Cardiac muscle cell (in vitro differentiated cells and primary cell): ENCODE data around the gene IGFBP6. TPM values are rescaled to one million over a fixed set of nuclear protein-coding genes. Genes with fewer than 3 reads are reported as not detected.
A peak's percentile ranks its signal among the peaks of the same experiment; 100 is the strongest.

Source experiments
- DNase-seq, 2 donors: peaks; one replicate each; pipeline versions ENCODE4 v3.0.0 to v3.0.0-alpha.2; 2010 to 2017; ENCODE audit warnings: low read depth in 1 of 2, low spot score in 1 of 2
- H3K27ac ChIP-seq: fragments of 200-600 bp; sonication (generic); 2 replicates; pipeline ENCODE4 v1.5.1; 2016
- H3K27me3 ChIP-seq: fragments of 200-600 bp; sonication (generic); 2 replicates; pipeline ENCODE4 v1.6.0; 2016; ENCODE audit warnings: control low read depth
- H3K36me3 ChIP-seq: fragments of 200-600 bp; sonication (generic); 2 replicates; pipeline ENCODE4 v1.5.1; 2016; ENCODE audit warnings: control low read depth
- H3K4me1 ChIP-seq: fragments of 200-600 bp; sonication (generic); 2 replicates; pipeline ENCODE4 v1.8.1; 2017; ENCODE audit warnings: low read depth, mild to moderate bottlenecking, mixed run types
- H3K4me3 ChIP-seq: fragments of 200-600 bp; sonication (generic); 2 replicates; pipeline ENCODE4 v1.5.1; 2016; ENCODE audit warnings: mild to moderate bottlenecking
- H3K9me3 ChIP-seq: fragments of 200-600 bp; sonication (generic); 2 replicates; pipeline ENCODE4 v1.5.1; 2017; ENCODE audit warnings: low read depth, mild to moderate bottlenecking, control low read depth
- polyA plus RNA-seq: library from polyadenylated mRNA; unstranded; fragments of >200 nt; fragmentation: Nextera tagmentation; extraction: Ambion mirVana; gene quantifications from 2 replicates; pipeline ENCODE4 v1.2.1, GENCODE V29; 2016
- total RNA-seq: library from RNA; depleted of rRNA; stranded (reverse); fragments of >200 nt; gene quantifications from 2 replicates; pipeline ENCODE4 v1.2.3, GENCODE V29; 2016
- TF ChIP-seq, protein P1 (sequence below): IDR thresholded peaks from 2 replicates; pipeline ENCODE4 v1.5.1; 2012; ENCODE audit warnings: low read depth, mild to moderate bottlenecking, low read length

Gene IGFBP6
- total and polyA plus RNA-seq, 2 experiments from 2014 or later = 58.9 to 109 TPM

GRCh38 chr12:53074283-53074998 lies 23.0 kb upstream of the IGFBP6 start:
- no peak overlapping the region for H3K27ac ChIP-seq
- no peaks in the 10 kb centered on the region for H3K27me3 ChIP-seq
- H3K36me3 ChIP-seq = peaks cover 3% of the 10 kb centered on the region
- H3K4me1 ChIP-seq = peaks cover 57% of the 10 kb centered on the region
- TF ChIP-seq, protein P1, sequence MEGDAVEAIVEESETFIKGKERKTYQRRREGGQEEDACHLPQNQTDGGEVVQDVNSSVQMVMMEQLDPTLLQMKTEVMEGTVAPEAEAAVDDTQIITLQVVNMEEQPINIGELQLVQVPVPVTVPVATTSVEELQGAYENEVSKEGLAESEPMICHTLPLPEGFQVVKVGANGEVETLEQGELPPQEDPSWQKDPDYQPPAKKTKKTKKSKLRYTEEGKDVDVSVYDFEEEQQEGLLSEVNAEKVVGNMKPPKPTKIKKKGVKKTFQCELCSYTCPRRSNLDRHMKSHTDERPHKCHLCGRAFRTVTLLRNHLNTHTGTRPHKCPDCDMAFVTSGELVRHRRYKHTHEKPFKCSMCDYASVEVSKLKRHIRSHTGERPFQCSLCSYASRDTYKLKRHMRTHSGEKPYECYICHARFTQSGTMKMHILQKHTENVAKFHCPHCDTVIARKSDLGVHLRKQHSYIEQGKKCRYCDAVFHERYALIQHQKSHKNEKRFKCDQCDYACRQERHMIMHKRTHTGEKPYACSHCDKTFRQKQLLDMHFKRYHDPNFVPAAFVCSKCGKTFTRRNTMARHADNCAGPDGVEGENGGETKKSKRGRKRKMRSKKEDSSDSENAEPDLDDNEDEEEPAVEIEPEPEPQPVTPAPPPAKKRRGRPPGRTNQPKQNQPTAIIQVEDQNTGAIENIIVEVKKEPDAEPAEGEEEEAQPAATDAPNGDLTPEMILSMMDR = no peak
- no peak for DNase-seq
- H3K9me3 ChIP-seq = no peaks in the 10 kb centered on the region
- H3K4me3 ChIP-seq = no peak overlapping the region

DNA sequence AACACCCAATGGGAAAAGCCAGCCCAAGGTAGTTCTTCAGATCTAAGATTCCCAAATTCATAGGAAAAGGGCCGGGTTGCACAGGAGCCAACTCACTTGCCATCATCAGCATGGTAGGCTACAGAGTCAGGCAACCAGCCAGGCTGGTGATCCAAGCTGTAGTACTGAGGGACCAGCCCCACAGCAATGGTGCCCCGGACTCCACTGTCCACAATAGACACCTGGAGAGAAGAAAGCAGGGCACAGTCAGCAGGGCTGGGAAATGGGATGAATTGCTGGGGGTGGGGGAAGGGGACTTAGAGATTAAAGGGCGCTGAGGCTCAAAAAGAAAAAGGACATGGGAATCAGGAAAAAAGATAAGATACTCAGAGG lies 22.5 kb upstream of the IGFBP6 start:
- no peak for DNase-seq
- no peaks in the 10 kb centered on the region for H3K27me3 ChIP-seq
- H3K36me3 ChIP-seq = peaks cover 3% of the 10 kb centered on the region
- peaks cover 55% of the 10 kb centered on the region for H3K4me1 ChIP-seq
- H3K9me3 ChIP-seq = no peaks in the 10 kb centered on the region
- H3K4me3 ChIP-seq = no peak overlapping the region
- TF ChIP-seq, protein P1 = no peak
- H3K27ac ChIP-seq = no peak overlapping the region

DNA sequence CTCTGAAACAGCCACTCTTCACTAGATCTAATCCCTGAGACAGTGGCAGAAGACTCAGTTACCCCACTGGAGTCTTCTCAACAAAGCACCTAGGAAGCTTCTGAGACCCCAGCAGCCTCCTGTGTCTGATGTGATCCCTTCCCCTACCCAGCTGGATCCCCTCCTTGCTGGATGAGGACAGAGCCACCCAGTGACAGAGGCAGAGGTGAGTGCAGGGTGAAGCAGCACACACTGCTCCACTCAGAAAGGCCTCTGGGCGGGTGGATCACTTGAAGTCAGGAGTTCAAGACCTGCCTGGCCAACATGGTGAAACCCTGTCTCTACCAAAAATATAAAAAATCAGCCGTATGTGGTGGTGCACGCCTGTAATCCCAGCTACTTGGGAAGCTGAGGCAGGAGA lies 21.0 kb upstream of the IGFBP6 start:
- no peak for DNase-seq
- no peaks in the 10 kb centered on the region for H3K27me3 ChIP-seq
- H3K36me3 ChIP-seq = peaks cover 3% of the 10 kb centered on the region
- no peaks in the 10 kb centered on the region for H3K9me3 ChIP-seq
- no peak overlapping the region for H3K4me3 ChIP-seq
- H3K27ac ChIP-seq = peak overlapping the region; percentile 64
- TF ChIP-seq, protein P1 = no peak
- peaks cover 49% of the 10 kb centered on the region for H3K4me1 ChIP-seq

DNA sequence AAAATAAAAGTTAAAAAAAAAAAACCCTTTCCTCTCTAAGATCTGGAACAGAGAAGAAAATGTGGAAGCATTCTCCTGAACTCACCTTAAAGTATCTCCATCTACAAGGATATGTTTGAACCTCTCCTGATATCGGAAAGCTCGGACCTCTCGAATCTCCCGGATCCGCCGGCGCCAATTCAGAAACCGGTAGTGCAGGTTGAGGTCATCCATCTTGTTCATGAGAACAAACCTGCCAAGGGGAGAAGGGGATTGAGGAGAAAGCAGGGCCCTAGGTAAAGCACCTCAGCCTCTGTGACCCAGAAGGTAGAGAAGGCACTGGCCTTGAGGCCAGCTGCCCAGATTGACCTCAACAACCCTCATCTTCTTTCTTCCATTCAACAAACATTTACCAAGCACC lies 20.4 kb upstream of the IGFBP6 start:
- Histone ChIP-seq H3K27me3 (no peaks in the 10 kb centered on the region), H3K36me3 (peaks cover 3% of the 10 kb centered on the region), H3K4me3 (no peak overlapping the region), H3K27ac (no peak overlapping the region), H3K4me1 (peaks cover 44% of the 10 kb centered on the region), H3K9me3 (no peaks in the 10 kb centered on the region)
- TF ChIP-seq, protein P1 = no peak
- DNase-seq = no peak

- TF ChIP-seq, protein P1 = no peak
- H3K27me3 ChIP-seq = no peaks in the 10 kb centered on the region
- peaks cover 3% of the 10 kb centered on the region for H3K36me3 ChIP-seq
- peaks cover 30% of the 10 kb centered on the region for H3K4me1 ChIP-seq
- H3K27ac ChIP-seq = peak overlapping the region; percentile 74
- H3K4me3 ChIP-seq = peak overlapping the region; percentile 33
- no peaks in the 10 kb centered on the region for H3K9me3 ChIP-seq
- DNase-seq = no peak
Measured at GRCh38 chr12:53078425-53079225, 18.8 kb upstream of the IGFBP6 start.
